Neural progenitor cell (in vitro differentiated cells): ENCODE results near the gene TMC7. TPM values are rescaled to one million over a fixed set of nuclear protein-coding genes. Genes with fewer than 3 reads are reported as not detected.

ENCODE experiments used
- DNase-seq: peaks from one replicate; pipeline ENCODE4 v3.0.0-alpha.2; 2016; ENCODE audit warnings: low spot score
- H2AFZ ChIP-seq: fragments of 200-600 bp; sonication (generic); replicated peaks from 2 replicates; pipeline ENCODE4 v1.6.1; 2016; ENCODE audit warnings: antibody characterized with exemption
- H3F3A ChIP-seq: fragments of 200-600 bp; sonication (generic); 2 replicates; pipeline ENCODE4 v1.6.1; 2016; ENCODE audit warnings: antibody characterized with exemption, low read depth
- H3K27ac ChIP-seq: fragments of 200-600 bp; sonication (generic); 2 replicates; pipeline ENCODE4 v1.5.1; 2016; ENCODE audit warnings: mild to moderate bottlenecking
- H3K27me3 ChIP-seq: fragments of 200-600 bp; sonication (generic); 2 replicates; pipeline ENCODE4 v1.6.1; 2016; ENCODE audit warnings: mild to moderate bottlenecking, moderate library complexity
- H3K36me3 ChIP-seq: fragments of 200-600 bp; sonication (generic); 2 replicates; pipeline ENCODE4 v1.5.1; 2016
- H3K4me1 ChIP-seq: fragments of 200-600 bp; sonication (generic); 2 replicates; pipeline ENCODE4 v1.6.1; 2016; ENCODE audit warnings: mixed run types
- H3K4me2 ChIP-seq: fragments of 200-600 bp; sonication (generic); 2 replicates; pipeline ENCODE4 v1.6.1; 2016
- H3K4me3 ChIP-seq: fragments of 200-600 bp; sonication (generic); 2 replicates; pipeline ENCODE4 v1.5.1; 2016
- H3K79me2 ChIP-seq: fragments of 200-600 bp; sonication (generic); 2 replicates; pipeline ENCODE4 v1.6.1; 2016; ENCODE audit warnings: low read depth
- H3K9ac ChIP-seq: fragments of 200-600 bp; sonication (generic); 2 replicates; pipeline ENCODE4 v1.6.1; 2016
- H3K9me3 ChIP-seq: fragments of 200-600 bp; sonication (generic); 2 replicates; pipeline ENCODE4 v1.5.1; 2016; ENCODE audit warnings: low read depth
- H4K20me1 ChIP-seq: fragments of 200-600 bp; sonication (generic); 2 replicates; pipeline ENCODE4 v1.6.1; 2016; ENCODE audit warnings: low read depth
- H3K27ac Mint-ChIP-seq: 3 replicates; pipeline ENCODE4 v1.8.0; 2021; ENCODE audit warnings: mixed read lengths
- H3K27me3 Mint-ChIP-seq: 2 replicates; pipeline ENCODE4 v1.8.0; 2022; ENCODE audit warnings: low read depth, mild to moderate bottlenecking, inconsistent platforms, moderate library complexity, mixed read lengths; ENCODE audit not compliant: insufficient read depth
- H3K36me3 Mint-ChIP-seq: 3 replicates; pipeline ENCODE4 v1.8.0; 2021; ENCODE audit warnings: mixed read lengths
- H3K4me1 Mint-ChIP-seq: 3 replicates; pipeline ENCODE4 v1.8.0; 2021; ENCODE audit warnings: mixed read lengths
- H3K4me3 Mint-ChIP-seq: 3 replicates; pipeline ENCODE4 v1.8.0; 2021; ENCODE audit warnings: mild to moderate bottlenecking, moderate library complexity, mixed read lengths
- H3K9me3 Mint-ChIP-seq: 3 replicates; pipeline ENCODE4 v1.8.0; 2020; ENCODE audit warnings: mixed read lengths
- CTCF ChIP-seq: fragments of 200-600 bp; sonication (generic); IDR thresholded peaks from 2 replicates; pipeline ENCODE4 v1.5.1; 2017; ENCODE audit warnings: antibody characterized with exemption, mild to moderate bottlenecking
- EZH2 ChIP-seq: fragments of 200-600 bp; sonication (generic); IDR thresholded peaks from 2 replicates; pipeline ENCODE4 v1.6.1; 2017; ENCODE audit warnings: antibody characterized with exemption, mild to moderate bottlenecking, moderate library complexity
- EZH2phosphoT487 ChIP-seq: fragments of 200-600 bp; sonication (generic); IDR thresholded peaks from 2 replicates; pipeline ENCODE4 v1.6.1; 2017; ENCODE audit warnings: antibody characterized with exemption
- small RNA-seq: library from RNA; depleted of rRNA; stranded (forward); fragments of <200 nt; gene quantifications from one replicate; pipeline ENCODE3, GENCODE V24; 2015
- total RNA-seq: library from RNA; depleted of rRNA; stranded (reverse); fragments of >200 nt; gene quantifications from 2 replicates; pipeline ENCODE4 v1.2.3, GENCODE V29; 2015; ENCODE audit warnings: low replicate concordance

Gene TMC7
- total RNA-seq, 1 donor from 2014 or later: 8.2 TPM

- Histone ChIP-seq H3K36me3 (no peaks in the 10 kb centered on the region), H3K9ac (no peak overlapping the region), H3K27me3 (peaks cover 43% of the 10 kb centered on the region), H3K4me3 (no peak overlapping the region), H3K4me1 (no peaks in the 10 kb centered on the region), H3K27ac (no peak overlapping the region), H3K79me2 (no peaks in the 10 kb centered on the region), H4K20me1 (no peaks in the 10 kb centered on the region), H2AFZ (no peak overlapping the region), H3K9me3 (no peaks in the 10 kb centered on the region), H3K4me2 (no peak overlapping the region), H3F3A (peaks cover 3% of the 10 kb centered on the region)
- H3K27ac Mint-ChIP-seq: no peak overlapping the region
- no peak for TF ChIP-seq EZH2
- TF ChIP-seq EZH2phosphoT487: no peak
- TF ChIP-seq CTCF: no peak
- H3K27me3 Mint-ChIP-seq: peaks cover 3% of the 10 kb centered on the region
- H3K4me1 Mint-ChIP-seq: peaks cover 23% of the 10 kb centered on the region
- H3K36me3 Mint-ChIP-seq: no peaks in the 10 kb centered on the region
- no peaks in the 10 kb centered on the region for H3K9me3 Mint-ChIP-seq
- H3K4me3 Mint-ChIP-seq: no peak overlapping the region
- no peak for DNase-seq
These were observed 127.0 kb downstream of the TMC7 start for GRCh38 chr16:19110537-19111360.

GRCh38 chr16:19112099-19112407 lies 128.3 kb downstream of the TMC7 start:
- Mint-ChIP-seq H3K9me3 (no peaks in the 10 kb centered on the region), H3K4me1 (peaks cover 27% of the 10 kb centered on the region), H3K27me3 (peaks cover 4% of the 10 kb centered on the region), H3K36me3 (no peaks in the 10 kb centered on the region), H3K4me3 (peak overlapping the region; percentile 19), H3K27ac (no peak overlapping the region)
- Histone ChIP-seq H3K9me3 (no peaks in the 10 kb centered on the region), H3K36me3 (no peaks in the 10 kb centered on the region), H3K4me2 (no peak overlapping the region), H3K9ac (no peak overlapping the region), H3K27ac (no peak overlapping the region), H3F3A (peaks cover 5% of the 10 kb centered on the region), H3K79me2 (no peaks in the 10 kb centered on the region), H3K4me3 (no peak overlapping the region), H2AFZ (no peak overlapping the region), H3K4me1 (peaks cover 4% of the 10 kb centered on the region), H3K27me3 (peaks cover 53% of the 10 kb centered on the region), H4K20me1 (no peaks in the 10 kb centered on the region)
- no peak for TF ChIP-seq EZH2phosphoT487
- no peak for TF ChIP-seq EZH2
- TF ChIP-seq CTCF: no peak
- no peak for DNase-seq

Small RNA genes within 50 kb of the gene (small RNA-seq; reads per million reads assigned to genes)
- gene RNU6-1340P: not detected

Other genes with a start within 250 kb of the TMC7 start
- gene RPS15A, start 193.6 kb upstream of the TMC7 start, total RNA-seq: 3,933 and 4,863 TPM in 2 replicates
- gene ARL6IP1, start 182.4 kb upstream of the TMC7 start, total RNA-seq: 777 and 813 TPM in 2 replicates
- gene SMG1, start 57.5 kb upstream of the TMC7 start, total RNA-seq: 45.2 and 69.7 TPM in 2 replicates
- gene COQ7, start 83.7 kb downstream of the TMC7 start, total RNA-seq: 11.8 and 22.9 TPM in 2 replicates
- 3.7 and 5.4 TPM in 2 replicates for gene ITPRIPL2, start 130.0 kb downstream of the TMC7 start, total RNA-seq
- 7.2 TPM in 2 replicates for gene SYT17, start 184.3 kb downstream of the TMC7 start, total RNA-seq